ENCODE data around the gene ANO9.
A peak's percentile ranks its signal among the peaks of the same experiment; 100 is the strongest.
"Not testable (repeated sequence)": the region's sequence is repeated elsewhere in the genome, so short reads cannot be mapped to it uniquely, and the experiment has no call there.

The ANO9 gene

GRCh38 chr11:452203-452744 is 10.5 kb upstream of the ANO9 start:
- DNase-seq = no peak

- DNase-seq = no peak
Measured at GRCh38 chr11:451738-452137, 9.9 kb upstream of the ANO9 start.

GRCh38 chr11:450809-451451 is 9.1 kb upstream of the ANO9 start:
- peak; percentile 86 for DNase-seq

DNA sequence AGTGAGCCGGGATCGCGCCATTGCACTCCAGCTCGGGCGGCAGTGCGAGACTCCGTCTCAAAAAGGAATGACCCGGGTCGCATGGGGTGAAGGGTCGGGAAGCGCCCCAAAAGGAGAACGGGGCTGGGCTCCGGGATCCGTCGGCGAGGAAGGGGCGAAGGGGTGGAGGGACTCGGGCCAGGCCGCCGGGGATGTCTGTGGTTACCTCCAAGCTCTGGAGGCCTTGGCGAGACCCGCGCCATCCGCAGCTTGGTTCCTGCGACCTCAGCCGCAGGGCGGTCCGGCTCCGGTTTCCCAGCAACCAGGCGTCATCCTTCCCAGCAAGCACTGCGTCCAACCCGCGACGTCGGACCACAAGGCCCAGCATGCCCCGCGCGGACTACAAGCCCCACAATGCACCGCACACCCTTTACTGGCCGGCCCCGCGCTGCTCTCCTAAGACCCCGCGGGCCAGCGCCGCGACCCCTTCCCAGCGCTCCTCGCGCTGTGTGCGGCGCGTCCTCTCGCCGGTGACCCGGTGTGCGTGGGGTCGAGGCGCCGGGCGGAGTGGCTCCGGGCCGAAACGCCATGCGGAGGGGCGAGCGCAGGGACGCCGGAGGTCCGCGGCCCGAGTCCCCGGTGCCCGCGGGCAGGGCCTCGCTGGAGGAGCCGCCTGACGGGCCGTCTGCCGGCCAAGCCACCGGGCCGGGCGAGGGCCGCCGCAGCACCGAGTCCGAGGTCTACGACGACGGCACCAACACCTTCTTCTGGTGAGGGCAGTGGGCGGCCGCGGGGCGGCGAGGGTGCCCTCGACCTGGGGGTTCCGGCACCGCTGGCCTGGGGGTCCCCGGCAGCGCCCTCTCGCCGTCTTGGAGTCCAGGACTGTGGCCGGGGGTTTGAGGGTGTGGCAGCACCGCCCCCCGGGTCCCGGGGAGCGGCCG is 8.3 kb upstream of the ANO9 start, which contains the start of gene PTDSS2:
TSS of gene PTDSS2 (plus strand) at position 391 of the 920 bp plus-strand sequence. CDS start at position 568, 177 bp downstream.
- peak; percentile 96 for DNase-seq

- peak; percentile 97 for DNase-seq
Measured at GRCh38 chr11:447923-448731, 6.3 kb upstream of the ANO9 start.

GRCh38 chr11:446891-447290 is 5.1 kb upstream of the ANO9 start:
- DNase-seq = no peak

DNA sequence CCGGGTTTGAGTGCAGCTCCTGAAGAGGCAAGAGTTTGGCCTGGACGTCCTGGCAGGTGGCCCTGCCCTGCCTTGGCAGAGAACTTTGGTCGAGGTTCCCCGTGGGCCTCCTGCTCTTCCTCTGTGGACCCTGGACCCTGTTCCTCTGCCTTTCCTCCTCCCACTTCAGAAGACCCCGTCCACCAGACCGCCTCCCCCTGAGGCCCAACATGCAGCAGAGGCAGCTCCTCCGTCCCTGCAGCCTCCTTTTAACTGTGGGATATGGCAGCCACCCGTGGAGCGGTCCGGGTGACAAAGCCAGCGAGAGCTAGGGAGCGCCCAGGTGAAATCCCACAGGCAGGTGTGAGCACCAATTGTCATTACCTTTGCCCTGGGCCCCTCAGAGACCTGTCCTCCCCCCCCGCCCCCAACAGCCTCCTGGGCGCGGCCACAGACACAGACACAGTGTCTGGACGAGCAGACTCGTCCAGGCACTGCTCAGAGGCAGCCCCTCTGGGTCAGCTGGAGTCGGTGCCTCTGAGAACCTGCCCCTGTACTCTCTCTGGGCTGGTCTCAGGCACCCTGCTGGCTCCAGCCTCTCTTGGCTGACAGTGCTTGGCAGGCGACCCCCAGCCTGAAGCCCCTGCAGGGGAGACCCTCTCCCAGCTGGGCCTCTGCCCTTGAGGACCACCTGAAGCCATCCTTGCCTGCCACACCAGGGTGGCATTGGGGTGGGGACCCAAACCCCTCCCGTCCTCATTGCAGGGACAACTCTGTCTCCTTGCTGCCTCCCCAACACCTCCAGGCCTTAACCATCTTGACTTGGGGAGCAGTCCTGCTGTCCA is 4.2 kb upstream of the ANO9 start:
- DNase-seq = no peak

DNA sequence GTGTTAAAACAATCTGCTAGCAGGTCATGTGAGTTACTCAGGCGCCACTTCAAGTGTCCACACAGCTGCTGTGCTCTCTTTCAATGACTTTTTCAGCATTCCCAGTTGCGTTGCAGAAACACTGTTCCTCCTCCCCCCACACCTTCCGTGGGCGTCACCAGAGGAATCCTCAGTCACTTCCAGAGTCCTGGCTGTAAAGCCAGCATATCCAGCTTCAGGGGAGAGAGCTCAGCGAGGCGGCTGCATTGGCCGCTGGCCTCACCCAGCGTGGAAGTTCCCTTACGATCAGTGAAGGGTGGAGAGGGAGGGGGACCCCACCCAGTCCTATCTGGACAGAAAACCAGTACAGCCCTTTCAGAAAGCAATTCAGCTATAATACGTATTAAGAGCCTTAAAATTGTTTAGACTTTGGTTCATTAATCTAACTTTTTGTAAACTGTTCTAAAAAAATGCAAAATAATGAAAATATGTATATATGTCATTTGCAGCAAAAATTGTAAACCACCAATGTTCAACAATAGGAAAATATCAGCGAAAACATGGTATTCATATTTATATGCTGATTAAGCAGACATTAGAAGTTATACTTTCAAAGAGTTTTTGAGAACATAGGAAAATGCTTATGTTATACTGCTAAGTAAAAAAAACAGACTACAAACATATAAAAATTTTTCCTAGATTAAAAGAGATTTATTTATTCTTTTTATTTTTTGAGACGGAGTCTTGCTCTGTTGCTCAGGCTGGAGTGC is 2.8 kb upstream of the ANO9 start:
- DNase-seq = no peak

DNA sequence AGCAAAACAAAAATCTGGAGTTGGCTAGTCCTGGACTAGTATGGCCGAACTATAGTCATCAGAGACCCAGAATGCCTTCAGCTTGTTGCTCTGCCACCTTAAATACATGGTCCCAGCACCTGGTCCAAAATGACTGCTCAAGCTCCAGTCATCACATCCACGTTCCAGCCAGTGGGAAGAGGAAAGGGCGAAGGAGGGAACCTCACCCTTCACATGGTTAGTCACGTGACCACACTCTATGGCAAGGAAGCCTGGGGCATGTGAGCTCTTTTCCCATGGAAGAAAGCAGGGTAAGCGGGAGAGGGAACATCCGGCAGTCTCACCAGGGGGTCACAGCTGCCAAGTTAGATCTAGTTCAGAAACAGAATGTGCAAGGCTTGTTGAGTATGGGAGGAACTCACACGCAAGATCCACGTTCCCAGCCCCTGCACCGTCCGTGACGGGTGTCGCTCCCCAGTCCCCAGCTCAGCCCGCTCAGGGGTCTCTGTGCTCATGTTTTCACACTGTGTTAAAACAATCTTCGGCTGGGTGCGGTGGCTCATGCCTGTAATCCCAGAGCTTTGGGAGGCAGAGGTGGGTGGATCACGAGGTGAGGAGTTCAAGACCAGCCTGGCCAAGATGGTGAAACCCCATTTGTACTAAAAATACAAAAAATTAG is 1.9 kb upstream of the ANO9 start:
- no peak for DNase-seq

DNA sequence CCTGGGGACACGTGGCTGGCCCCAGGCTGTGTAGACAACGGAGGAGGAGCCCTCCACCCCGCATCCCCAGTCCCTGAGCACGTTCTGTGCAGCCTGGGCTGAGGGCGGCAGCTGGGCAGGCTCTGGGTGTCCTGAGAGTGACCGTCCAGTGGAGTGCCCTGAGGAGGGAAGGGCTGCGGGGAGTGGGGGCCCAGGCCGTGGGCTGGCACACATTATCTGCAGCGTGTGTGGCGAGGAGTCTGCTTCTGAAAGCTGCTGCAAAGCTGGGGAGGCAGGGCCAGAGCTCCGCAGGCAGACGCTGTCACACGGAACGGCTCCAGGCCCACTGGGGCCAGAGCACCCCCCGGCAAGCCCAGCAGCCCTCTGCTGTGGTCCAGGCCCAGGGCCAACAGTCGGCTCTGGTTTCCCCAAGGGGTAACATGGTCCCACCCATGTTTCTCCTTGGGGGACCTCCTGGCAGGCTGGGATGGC is 835 bp upstream of the ANO9 start:
- no peak for DNase-seq

DNA sequence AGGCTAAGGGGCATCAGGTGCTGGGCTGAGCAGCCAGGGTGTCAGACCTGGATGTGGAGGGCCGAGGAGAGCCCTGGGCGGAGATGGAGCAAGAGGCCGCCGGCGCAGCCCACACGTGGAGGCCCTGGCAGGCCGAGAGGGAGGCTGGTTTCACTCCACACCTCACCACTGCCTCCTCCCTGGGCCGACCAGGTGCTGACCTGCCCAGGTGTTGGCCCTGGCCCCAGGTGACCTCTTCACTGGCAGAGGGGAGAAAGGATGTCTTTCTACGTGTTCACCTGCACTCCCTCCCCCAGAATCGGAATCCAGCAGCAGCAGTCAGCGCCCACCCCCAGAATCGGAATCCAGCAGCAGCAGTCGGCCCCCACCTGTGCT is 781 bp downstream of the ANO9 start:
- DNase-seq = no peak

DNA sequence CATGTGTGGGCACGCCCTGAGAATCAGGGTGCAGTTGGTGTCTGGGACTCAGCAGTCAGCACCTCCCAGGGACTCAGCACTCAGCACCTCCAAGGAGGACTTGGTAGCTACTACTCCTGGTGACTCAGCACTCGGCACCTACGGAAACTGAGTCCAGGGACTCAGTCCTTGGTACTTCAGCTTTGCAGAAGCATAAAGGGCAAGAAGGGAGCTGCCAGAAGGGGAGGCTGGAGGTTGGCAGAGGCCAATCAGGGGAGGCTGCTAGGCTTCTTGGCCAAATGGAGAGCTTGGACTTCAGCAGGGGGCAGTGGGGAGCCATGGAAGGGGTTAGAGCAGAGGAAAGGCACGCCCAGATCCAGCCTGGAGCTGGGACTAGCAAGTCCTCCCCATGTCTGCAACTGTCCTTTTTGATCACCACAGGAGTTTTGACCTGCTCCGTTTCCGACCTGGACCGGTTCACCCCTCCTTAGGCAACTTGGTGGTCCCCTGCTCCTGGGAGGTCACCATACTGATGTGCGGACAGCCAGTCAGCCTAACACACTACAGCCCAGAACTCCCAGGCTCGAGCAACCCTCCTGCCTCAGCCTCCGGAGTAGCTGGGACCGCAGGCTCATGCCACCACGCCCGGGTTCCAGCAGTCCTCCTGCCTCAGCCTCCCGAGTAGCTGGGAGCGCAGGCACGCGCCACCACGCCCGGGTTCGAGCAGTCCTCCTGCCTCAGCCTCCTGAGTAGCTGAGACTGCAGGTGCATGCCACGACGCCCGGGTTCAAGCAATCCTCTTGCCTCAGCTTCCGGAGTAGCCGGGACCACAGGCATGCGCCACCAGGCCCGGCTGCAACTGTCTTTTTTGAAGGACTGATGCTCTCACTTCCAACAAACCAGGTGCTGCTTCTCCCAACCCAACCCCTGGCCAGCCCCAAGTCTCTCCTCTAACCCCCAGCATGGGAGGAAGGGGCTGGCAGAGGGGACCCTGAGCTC is 1.5 kb downstream of the ANO9 start:
- DNase-seq = no peak

- DNase-seq = no peak
Measured at GRCh38 chr11:439315-440064, 2.3 kb downstream of the ANO9 start.

DNA sequence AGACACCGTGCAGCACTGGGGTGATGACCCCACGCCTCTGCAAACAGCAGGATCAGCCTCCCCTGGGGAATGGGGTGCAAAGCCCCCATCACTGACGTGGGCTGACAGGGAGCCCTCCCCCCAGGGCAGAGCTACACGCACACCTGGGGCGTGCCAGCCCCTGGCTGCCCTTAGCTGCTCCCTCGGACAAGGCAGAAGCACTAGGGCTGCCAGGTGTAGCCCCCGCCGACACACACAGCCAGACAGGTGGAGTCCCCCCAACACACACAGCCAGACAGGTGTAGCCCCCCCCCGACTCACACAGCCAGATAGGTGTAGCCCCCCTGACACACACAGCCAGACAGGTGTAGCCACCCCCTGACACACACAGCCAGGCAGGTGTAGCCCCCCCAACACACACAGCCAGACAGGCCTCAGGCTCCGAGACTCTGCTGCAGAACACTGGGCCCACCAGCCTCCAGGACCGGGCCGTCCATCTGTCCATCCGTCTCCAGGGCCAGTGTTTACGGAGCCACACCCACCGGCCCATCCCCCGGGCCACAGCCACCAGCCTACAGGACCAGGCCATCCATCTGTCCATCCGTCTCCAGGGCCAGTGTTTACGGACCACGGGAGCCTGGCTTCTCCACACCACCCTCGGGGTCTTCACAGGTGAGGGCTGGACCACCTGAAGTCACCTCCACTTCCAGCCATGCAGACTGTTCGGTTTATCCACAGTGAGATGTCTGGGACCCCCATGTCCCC is 3.5 kb downstream of the ANO9 start:
- no peak for DNase-seq

DNA sequence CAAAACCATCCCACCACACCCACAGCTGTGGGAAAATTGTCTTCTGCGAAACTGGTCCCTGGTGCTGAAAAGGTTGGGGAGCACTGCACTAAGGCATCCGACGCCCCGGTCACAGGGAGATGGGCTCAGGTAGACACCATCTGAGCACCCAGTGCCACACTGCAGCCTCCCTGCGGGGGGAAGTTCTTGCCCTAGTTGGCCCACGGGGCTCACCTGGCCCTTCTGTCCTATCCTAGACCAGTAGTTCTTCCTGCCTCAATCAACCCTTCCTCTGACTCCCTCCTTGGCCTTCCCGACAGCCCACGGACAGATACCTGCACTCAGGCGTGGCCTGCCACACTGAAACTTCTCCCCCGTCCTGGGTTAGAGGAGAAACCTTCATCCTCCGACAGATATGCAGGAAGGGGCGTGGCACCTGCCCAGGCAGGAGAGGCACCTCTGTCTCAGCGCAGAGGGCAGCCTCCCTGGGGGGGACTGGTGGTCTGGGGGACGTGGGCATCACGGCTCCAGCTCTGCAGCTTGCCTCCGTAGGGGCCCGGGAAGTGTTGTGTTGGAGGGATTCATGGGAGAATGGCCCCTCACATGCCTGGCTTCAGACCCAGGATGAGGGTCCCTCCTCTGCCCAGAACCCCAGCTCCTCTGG is 4.5 kb downstream of the ANO9 start:
- DNase-seq = no peak

GRCh38 chr11:434999-435740 is 6.6 kb downstream of the ANO9 start:
- not testable (repeated sequence) for DNase-seq

- DNase-seq = no peak
Measured at GRCh38 chr11:434496-434895, 7.3 kb downstream of the ANO9 start.

Data from CD4-positive, alpha-beta T cell treated with Interleukin-6 for 4 hours (primary cell).